K562 (cell line): ENCODE results near the gene CZIB. TPM values are rescaled to one million over a fixed set of nuclear protein-coding genes. Genes with fewer than 3 reads are reported as not detected.

ENCODE experiments used
- ATAC-seq: fragments of 200-7000 bp; cut with Tn5 transposase; 3 replicates; pipeline ENCODE4 v1.9.1; 2020; ENCODE audit warnings: moderate library complexity
- BruUV-seq: library from RNA; stranded (reverse); fragments of 400-500 nt; replicated peaks from 2 replicates; lab custom pipeline; 2021; lab: Mats Ljungman, UMichigan
- CTCF ChIA-PET: fragments of 300-600 bp; formaldehyde crosslinking; extraction: SDS; loops from one replicate; lab custom pipeline; 2021; ENCODE audit warnings: low intra/inter-chr PET ratio; lab: Yijun Ruan, JAX
- POLR2A ChIA-PET: fragments of 300-600, 350-650 bp; sonication (Branson Sonifier 250); formaldehyde crosslinking; extraction: SDS; loops from one replicate; lab custom pipeline; 2021; ENCODE audit warnings: antibody characterized with exemption, inconsistent platforms; lab: Yijun Ruan, JAX
- DNase-seq, 4 experiments: peaks; one replicate each; pipeline versions ENCODE4 v3.0.0 to v3.0.0-alpha.2; 2011 to 2018; ENCODE audit warnings: low spot score in 3 of 4, mixed read lengths in 3 of 4; ENCODE audit errors: extremely low read depth in 1 of 4
- FAIRE-seq: peaks from 2 replicates; lab custom pipeline; 2011; peaks lifted over from hg19 to GRCh38; lab: Jason Lieb, UNC
- H2AFZ ChIP-seq: 2 replicates; pipeline ENCODE4 v1.6.0; 2011; ENCODE audit warnings: low read depth, low read length, control low read depth, inconsistent platforms
- H3K27ac ChIP-seq: fragments of 200-600 bp; 3 replicates; pipeline ENCODE4 v1.8.0; 2011; ENCODE audit warnings: low read depth, mild to moderate bottlenecking, control low read depth, inconsistent platforms, low read length, moderate library complexity, mixed read lengths; ENCODE audit errors: extremely low read depth
- H3K27me3 ChIP-seq, 2 experiments: fragments of 300-600 bp in 1 of 2; 2 replicates in 1 of 2; 3 replicates in 1 of 2; pipeline versions ENCODE4 v1.6.0 to v1.8.0; 2011; ENCODE audit warnings: inconsistent platforms in 2 of 2, low read length in 2 of 2, mild to moderate bottlenecking in 1 of 2, mixed read lengths in 1 of 2, moderate library complexity in 1 of 2; ENCODE audit not compliant: control insufficient read depth in 2 of 2, insufficient read depth in 2 of 2
- H3K36me3 ChIP-seq: fragments of 300-600 bp; 3 replicates; pipeline ENCODE4 v1.8.0; 2011; ENCODE audit warnings: mild to moderate bottlenecking, low read length, inconsistent platforms; ENCODE audit not compliant: control insufficient read depth, insufficient read depth
- H3K4me1 ChIP-seq, 2 experiments: fragments of 200-600 bp in 1 of 2; replicated peaks in 1 of 2; 2 replicates in 1 of 2; 3 replicates in 1 of 2; pipeline versions ENCODE4 v1.5.1 to v1.8.0; 2011; ENCODE audit warnings: inconsistent platforms in 2 of 2, low read length in 2 of 2, mild to moderate bottlenecking in 1 of 2, mixed read lengths in 1 of 2, moderate library complexity in 1 of 2; ENCODE audit not compliant: control insufficient read depth in 2 of 2, insufficient read depth in 2 of 2
- H3K4me2 ChIP-seq: 2 replicates; pipeline ENCODE4 v1.6.1; 2011; ENCODE audit warnings: low read length, control low read depth, inconsistent platforms, mixed read lengths; ENCODE audit not compliant: insufficient read depth
- H3K4me3 ChIP-seq: fragments of 200-600 bp; sonication (generic), shearing (Covaris generic); 2 replicates; pipeline ENCODE4 v1.5.1; 2016; ENCODE audit warnings: control low read depth, inconsistent platforms
- H3K79me2 ChIP-seq: fragments of 200-600 bp; 3 replicates; pipeline ENCODE4 v1.8.0; 2011; ENCODE audit warnings: low read length, inconsistent platforms; ENCODE audit not compliant: control insufficient read depth, insufficient read depth
- H3K9ac ChIP-seq, 2 experiments: 2 replicates each; pipeline versions ENCODE4 v1.6.0 to v1.6.1; 2011; ENCODE audit warnings: low read depth in 2 of 2, low read length in 2 of 2, control low read depth in 1 of 2, inconsistent platforms in 1 of 2, mild to moderate bottlenecking in 1 of 2, mixed read lengths in 1 of 2; ENCODE audit not compliant: insufficient read depth in 1 of 2
- H3K9me1 ChIP-seq: one replicate; pipeline ENCODE4 v1.6.0; 2011; ENCODE audit warnings: inconsistent platforms, mild to moderate bottlenecking, low read length, moderate library complexity; ENCODE audit not compliant: control insufficient read depth, insufficient read depth
- H3K9me3 ChIP-seq: replicated peaks from 2 replicates; pipeline ENCODE4 v1.5.1; 2011; ENCODE audit warnings: low read depth, low read length, inconsistent platforms; ENCODE audit not compliant: control insufficient read depth, insufficient read depth
- H4K20me1 ChIP-seq: replicated peaks from 2 replicates; pipeline ENCODE4 v1.6.1; 2011; ENCODE audit warnings: low read length, inconsistent platforms, mixed read lengths; ENCODE audit not compliant: control insufficient read depth, insufficient read depth
- CTCF ChIP-seq, 3 experiments: IDR thresholded peaks in 2 of 3; conservative IDR thresholded peaks in 1 of 3; 2 replicates each; pipeline ENCODE4 v1.5.1; 2011 to 2012; ENCODE audit warnings: low read length in 3 of 3, mild to moderate bottlenecking in 3 of 3, control low read depth in 2 of 3, improper control_type of control experiment in 1 of 3, inconsistent platforms in 1 of 3, low read depth in 1 of 3, mixed read lengths in 1 of 3, moderate library complexity in 1 of 3; ENCODE audit not compliant: insufficient read depth in 2 of 3
- HDGF ChIP-seq: fragments of 450-650 bp; IDR thresholded peaks from 2 replicates; pipeline ENCODE4 v1.6.1; 2016
- KLF6 ChIP-seq: fragments of 250-450 bp; sonication (Bioruptor Pico); IDR thresholded peaks from 2 replicates; pipeline ENCODE4 v1.4.0; 2020; ENCODE audit warnings: mild to moderate bottlenecking, moderate library complexity, borderline replicate concordance
- LCOR ChIP-seq: sonication (generic); formaldehyde crosslinking; IDR thresholded peaks from 2 replicates; pipeline ENCODE4 v1.8.0; 2022; ENCODE audit warnings: mild to moderate bottlenecking, missing genetic modification reagents
- NFE2 ChIP-seq: IDR thresholded peaks from 2 replicates; pipeline ENCODE4 v1.6.1; 2014; ENCODE audit warnings: antibody characterized with exemption, low read depth
- RAD21 ChIP-seq, 2 experiments: fragments of 250-450 bp in 1 of 2; fragments of 450-650 bp in 1 of 2; sonication (Bioruptor Pico) in 1 of 2; formaldehyde crosslinking in 1 of 2; IDR thresholded peaks in 1 of 2; conservative IDR thresholded peaks in 1 of 2; 2 replicates each; pipeline versions ENCODE4 v1.4.0 to v1.8.0; 2020 to 2022; ENCODE audit warnings: mild to moderate bottlenecking in 2 of 2, moderate library complexity in 1 of 2
- ZBTB7A ChIP-seq: IDR thresholded peaks from 2 replicates; pipeline ENCODE4 v1.6.1; 2011; ENCODE audit warnings: low read depth, mild to moderate bottlenecking, low read length, moderate library complexity, borderline replicate concordance; ENCODE audit not compliant: control insufficient read depth
- WGBS: fragments of 100-300 bp; shearing (Covaris generic); methylation state at CpG from one replicate; pipeline ENCODE4 v1.1.6; 2016; ENCODE audit warnings: low coverage, mixed read lengths; ENCODE audit not compliant: insufficient coverage; ENCODE audit errors: missing lambda C conversion rate; 5-methylcytosine and 5-hydroxymethylcytosine counted together
- in situ Hi-C: fragments of 300-500 bp; cut with MboI; formaldehyde crosslinking; loops from 4 replicates; pipeline ENCODE4 v1.15.0; 2018; ENCODE audit warnings: inconsistent platforms, mixed read lengths
- intact Hi-C: fragments of 100-400 bp; cut with micrococcal nuclease; formaldehyde crosslinking; loops from 2 replicates; pipeline ENCODE4 v1.14.2; 2022
- polyA plus RNA-seq, 8 experiments: library from polyadenylated mRNA; depleted of rRNA in 4 of 8; stranded (reverse) in 5 of 8; unstranded in 3 of 8; fragments of >200 nt; fragmentation: Nextera tagmentation in 2 of 8; fragmentation: Illumina TruSeq in 1 of 8; extraction: Ambion mirVana in 2 of 8; extraction: Trizol in 1 of 8; gene quantifications; 2 replicates each; pipeline versions ENCODE4 v1.2.1 to v1.2.3, GENCODE V29; 2011 to 2014; ENCODE audit warnings: inconsistent platforms in 1 of 8, missing spikeins in 1 of 8
- total RNA-seq, 7 experiments: library from RNA; depleted of rRNA in 6 of 7; stranded (reverse); fragments of >200 nt in 6 of 7; fragmentation: Illumina TruSeq in 2 of 7; extraction: Trizol in 2 of 7; gene quantifications; 2 replicates each; pipeline versions ENCODE4 v1.2.1 to v1.2.3, GENCODE V29; 2011 to 2021; ENCODE audit warnings: low replicate concordance in 1 of 7

The CZIB gene
- total and polyA plus RNA-seq, 9 of the 15 experiments (the other 6 are each of a cell fraction or from before 2014, with no cell fraction given): 52.6 to 111 (median 80.0) TPM

GRCh38 chr1:53190210-53190611 lies 30.2 kb downstream of the CZIB start:
- TF ChIP-seq RAD21 (CRISPR knock-in tag; conservative IDR thresholded peaks at IDR 0.05 in 1 of 2, IDR thresholded peaks at IDR 0.05 in 1 of 2): peak in 1 of 2 experiments; percentile 26; a peak in 2 of 4 replicates
- no peak for TF ChIP-seq KLF6 (CRISPR knock-in tag)
- no peak for TF ChIP-seq HDGF
- peak; percentile 91 for TF ChIP-seq ZBTB7A
- TF ChIP-seq NFE2: peak; percentile 54; the same call in 1 of the 2 replicates
- no peak for TF ChIP-seq LCOR
- TF ChIP-seq CTCF (IDR thresholded peaks at IDR 0.05 in 2 of 3, conservative IDR thresholded peaks at IDR 0.05 in 1 of 3; ENCODE audit: insufficient read depth in 2 of 3, low read depth in 1 of 3, low read length in 3 of 3): peak; percentile 39 to 50 (median 46); a peak in 4 of 6 replicates
- H3K4me1 ChIP-seq: peaks cover 0 to 22% of the 10 kb centered on the region in 2 experiments; a peak in 4 of 5 replicates
- no peaks in the 10 kb centered on the region for H4K20me1 ChIP-seq
- DNase-seq: peak in 3 of 4 experiments; percentile 33 to 59 (median 37)
- no peaks in the 10 kb centered on the region for H3K9me3 ChIP-seq
- H3K27ac ChIP-seq: no peak overlapping the region
- peak overlapping the region in 1 of 2 experiments; percentile 28; a peak in 1 of 4 replicates for H3K9ac ChIP-seq
- CTCF ChIA-PET: no interaction called here
- no peak for FAIRE-seq
- BruUV-seq: no TSS peak
- H2AFZ ChIP-seq: peak overlapping the region; percentile 30; the same call in 1 of the 2 replicates
- peak; percentile 79 for ATAC-seq
- in situ Hi-C loops: loop anchor here (25.0 kb wide), 1 partner anchor 278 kb away; the partner anchor contains the start of gene ECHDC2
- no peaks in the 10 kb centered on the region for H3K27me3 ChIP-seq
- H3K36me3 ChIP-seq: no peaks in the 10 kb centered on the region
- no peak overlapping the region for H3K4me3 ChIP-seq
- intact Hi-C loops: loop anchor here (10.0 kb wide), 1 partner anchor 205 kb away; no protein-coding TSS in a partner anchor
- POLR2A ChIA-PET: interaction anchor here (1.4 kb wide), 1 partner anchor 11 kb away, joined by 3 read pairs; no protein-coding TSS in a partner anchor
- no peak overlapping the region for H3K4me2 ChIP-seq
- H3K9me1 ChIP-seq: no peaks in the 10 kb centered on the region
- WGBS: 47% methylated on average over 10 of the region's 10 CpGs
- no peaks in the 10 kb centered on the region for H3K79me2 ChIP-seq
